K562 (cell line): ENCODE data around the gene HIVEP3. TPM values are rescaled to one million over a fixed set of nuclear protein-coding genes. Genes with fewer than 3 reads are reported as not detected.

Experiments used
- CBX3 ChIP-seq, 2 experiments: IDR thresholded peaks; 1 replicate in 1 of 2; 2 replicates in 1 of 2; pipeline ENCODE4 v1.6.1; 2012; ENCODE audit warnings: inconsistent platforms in 2 of 2, low read length in 2 of 2, borderline replicate concordance in 1 of 2, control low read depth in 1 of 2
- GABPB1 ChIP-seq: sonication (generic); formaldehyde crosslinking; IDR thresholded peaks from 2 replicates; pipeline ENCODE4 v1.8.0; 2022; ENCODE audit warnings: mild to moderate bottlenecking, missing genetic modification reagents
- JUNB ChIP-seq: fragments of 450-650 bp; formaldehyde crosslinking; conservative IDR thresholded peaks from 2 replicates; pipeline ENCODE4 v1.4.0; 2020; ENCODE audit warnings: mild to moderate bottlenecking
- MAFG ChIP-seq: fragments of 450-650 bp; conservative IDR thresholded peaks from 2 replicates; pipeline ENCODE4 v1.6.1; 2016; ENCODE audit warnings: missing genetic modification characterization, missing compliant biosample characterization
- MED1 ChIP-seq: sonication (generic); formaldehyde crosslinking; IDR thresholded peaks from 2 replicates; pipeline ENCODE4 v1.8.1; 2023; ENCODE audit warnings: missing genetic modification reagents, borderline replicate concordance
- NCOA1 ChIP-seq: fragments of 450-650 bp; IDR thresholded peaks from 2 replicates; pipeline ENCODE4 v1.6.1; 2016; ENCODE audit warnings: low read depth
- NR2F6 ChIP-seq: fragments of 450-650 bp; formaldehyde crosslinking; IDR thresholded peaks from 2 replicates; pipeline ENCODE4 v1.4.0; 2020; ENCODE audit warnings: mild to moderate bottlenecking
- RBM14 ChIP-seq: fragments of 200-400 bp; formaldehyde crosslinking; IDR thresholded peaks from 2 replicates; pipeline ENCODE4 v1.6.1; 2018; ENCODE audit warnings: low read depth, mild to moderate bottlenecking, low read length, moderate library complexity, borderline replicate concordance; ENCODE audit not compliant: insufficient read depth
- SMARCE1 ChIP-seq: fragments of 450-650 bp; IDR thresholded peaks from 2 replicates; pipeline ENCODE4 v1.7.1; 2016; ENCODE audit warnings: mild to moderate bottlenecking
- STAG1 ChIP-seq: sonication (generic); formaldehyde crosslinking; IDR thresholded peaks from 2 replicates; pipeline ENCODE4 v1.5.0; 2020; ENCODE audit warnings: missing genetic modification reagents, borderline replicate concordance
- TCFL5 ChIP-seq: fragments of 250-450 bp; sonication (Bioruptor Pico); conservative IDR thresholded peaks from 2 replicates; pipeline ENCODE4 v1.6.1; 2021; ENCODE audit warnings: mild to moderate bottlenecking, moderate library complexity, matching md5 sums
- THRB ChIP-seq: fragments of 450-650 bp; formaldehyde crosslinking; conservative IDR thresholded peaks from 2 replicates; pipeline ENCODE4 v1.4.0; 2022; ENCODE audit warnings: mild to moderate bottlenecking, missing genetic modification characterization
- WHSC1 ChIP-seq: IDR thresholded peaks from one replicate; pipeline ENCODE4 v1.6.1; 2012; ENCODE audit warnings: low read length, control low read depth, inconsistent platforms
- ZKSCAN8 ChIP-seq: fragments of 200-800 bp; sonication (Bioruptor generic); IDR thresholded peaks from 2 replicates; pipeline ENCODE4 v1.6.1; 2016; ENCODE audit warnings: missing genetic modification characterization, missing compliant biosample characterization
- polyA plus RNA-seq, 8 experiments: library from polyadenylated mRNA; depleted of rRNA in 4 of 8; stranded (reverse) in 5 of 8; unstranded in 3 of 8; fragments of >200 nt; fragmentation: Nextera tagmentation in 2 of 8; fragmentation: Illumina TruSeq in 1 of 8; extraction: Ambion mirVana in 2 of 8; extraction: Trizol in 1 of 8; gene quantifications; 2 replicates each; pipeline versions ENCODE4 v1.2.1 to v1.2.3, GENCODE V29; 2011 to 2014; ENCODE audit warnings: inconsistent platforms in 1 of 8, missing spikeins in 1 of 8
- total RNA-seq, 7 experiments: library from RNA; depleted of rRNA in 6 of 7; stranded (reverse); fragments of >200 nt in 6 of 7; fragmentation: Illumina TruSeq in 2 of 7; extraction: Trizol in 2 of 7; gene quantifications; 2 replicates each; pipeline versions ENCODE4 v1.2.1 to v1.2.3, GENCODE V29; 2011 to 2021; ENCODE audit warnings: low replicate concordance in 1 of 7
- TF ChIP-seq, protein P1 (sequence below): sonication (generic); formaldehyde crosslinking; IDR thresholded peaks from 2 replicates; pipeline ENCODE4 v1.8.1; 2022; ENCODE audit warnings: missing genetic modification reagents

The HIVEP3 gene
- total and polyA plus RNA-seq, 9 of the 15 experiments (the other 6 are each of a cell fraction or from before 2014, with no cell fraction given), result 0.09 to 0.58 (median 0.34) TPM; not detected in 1

DNA sequence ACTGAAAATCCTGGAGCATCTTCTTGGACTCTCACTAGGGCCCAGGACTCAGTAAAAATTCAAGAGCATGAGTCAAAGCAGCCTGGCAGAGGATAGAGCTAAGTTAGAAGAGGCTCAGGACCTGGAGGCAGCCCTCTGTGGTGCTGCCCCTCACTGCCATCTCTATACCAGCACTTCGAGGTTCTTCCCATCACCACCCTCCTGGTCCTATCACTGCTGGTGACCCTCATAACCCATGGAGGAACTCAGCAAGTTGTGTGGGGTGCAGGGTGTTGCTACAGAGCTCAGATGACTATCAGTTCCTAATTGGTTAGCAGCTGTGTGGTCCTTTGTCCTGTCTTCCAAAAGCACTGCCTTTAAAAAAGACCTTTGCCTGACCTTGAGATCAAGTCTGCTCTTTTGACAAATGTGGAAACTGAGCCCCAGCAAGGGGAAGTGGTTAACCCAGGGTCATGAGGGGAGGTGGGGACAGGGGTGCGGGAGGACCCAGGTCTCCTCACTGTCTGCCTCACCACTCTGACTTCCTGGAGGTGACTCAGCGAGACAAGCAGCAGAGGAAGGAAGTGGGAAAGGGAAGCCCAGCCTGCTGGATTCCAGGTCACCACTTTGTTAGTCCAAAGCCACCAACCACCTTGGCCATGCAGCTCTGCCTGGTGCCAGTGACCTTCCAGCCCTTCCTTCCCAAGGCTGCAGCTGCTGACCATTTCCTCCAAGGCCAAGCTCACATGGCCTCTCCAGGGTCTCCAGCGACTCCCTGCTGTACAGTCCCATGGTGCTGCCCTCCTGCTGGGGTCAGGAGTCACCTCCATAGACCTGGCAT is 234.8 kb downstream of the HIVEP3 start (continued):
- TF ChIP-seq MAFG (tag) (0 out of 2 replicates have a peak, but pooled peaks have one; percentile 36), THRB (CRISPR knock-in tag) (0 out of 2 replicates have a peak, but pooled peaks have one; percentile 32), STAG1 (CRISPR knock-in tag) (no peak), ZKSCAN8 (no peak), SMARCE1 (peak; percentile 63; the same call in 1 of the 2 replicates), TCFL5 (CRISPR knock-in tag) (no peak), GABPB1 (CRISPR knock-in tag) (no peak), NR2F6 (CRISPR knock-in tag) (no peak), CBX3 (IDR thresholded peaks at IDR 0.05; ENCODE audit: borderline replicate concordance in 1 of 2, low read length in 2 of 2) (no peak), MED1 (no peak), RBM14 (no peak), WHSC1 (no peak), JUNB (CRISPR knock-in tag) (no peak), NCOA1 (no peak)
- TF ChIP-seq, protein P1, sequence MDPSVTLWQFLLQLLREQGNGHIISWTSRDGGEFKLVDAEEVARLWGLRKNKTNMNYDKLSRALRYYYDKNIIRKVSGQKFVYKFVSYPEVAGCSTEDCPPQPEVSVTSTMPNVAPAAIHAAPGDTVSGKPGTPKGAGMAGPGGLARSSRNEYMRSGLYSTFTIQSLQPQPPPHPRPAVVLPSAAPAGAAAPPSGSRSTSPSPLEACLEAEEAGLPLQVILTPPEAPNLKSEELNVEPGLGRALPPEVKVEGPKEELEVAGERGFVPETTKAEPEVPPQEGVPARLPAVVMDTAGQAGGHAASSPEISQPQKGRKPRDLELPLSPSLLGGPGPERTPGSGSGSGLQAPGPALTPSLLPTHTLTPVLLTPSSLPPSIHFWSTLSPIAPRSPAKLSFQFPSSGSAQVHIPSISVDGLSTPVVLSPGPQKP (CRISPR knock-in tag), result no peak
